Measurements from ENCODE around the gene NANOS3.
A peak's percentile ranks its signal among the peaks of the same experiment; 100 is the strongest.

Gene NANOS3

GRCh38 chr19:13861392-13861713 is 15.6 kb upstream of the NANOS3 start:
- no peak for DNase-seq
- in situ Hi-C loops (cut with MboI; ENCODE audit: low pct_unique_long_range_greater_than_20kb, low sequenced_read_pairs): loop anchor here (10.0 kb wide), 1 partner anchor 247 kb away; no protein-coding TSS in a partner anchor

GRCh38 chr19:13861714-13862531 is 15.0 kb upstream of the NANOS3 start:
- peak; percentile 92 for DNase-seq
- in situ Hi-C loops (cut with MboI; ENCODE audit: low pct_unique_long_range_greater_than_20kb, low sequenced_read_pairs): loop anchor here (10.0 kb wide), 1 partner anchor 247 kb away; no protein-coding TSS in a partner anchor

- DNase-seq: no peak
- in situ Hi-C loops (cut with MboI; ENCODE audit: low pct_unique_long_range_greater_than_20kb, low sequenced_read_pairs): loop anchor here (10.0 kb wide), 1 partner anchor 249 kb away; no protein-coding TSS in a partner anchor
Measured at GRCh38 chr19:13864046-13864666, 12.8 kb upstream of the NANOS3 start.

GRCh38 chr19:13864667-13865570 is 12.0 kb upstream of the NANOS3 start:
- DNase-seq: peak; percentile 22
- in situ Hi-C loops (cut with MboI; ENCODE audit: low pct_unique_long_range_greater_than_20kb, low sequenced_read_pairs): loop anchor here (10.0 kb wide), 1 partner anchor 250 kb away; no protein-coding TSS in a partner anchor

- peak; percentile 40 for DNase-seq
- in situ Hi-C loops (cut with MboI; ENCODE audit: low pct_unique_long_range_greater_than_20kb, low sequenced_read_pairs): loop anchor here (10.0 kb wide), 1 partner anchor 251 kb away; no protein-coding TSS in a partner anchor
Measured at GRCh38 chr19:13865571-13866462, 11.1 kb upstream of the NANOS3 start.

- in situ Hi-C loops (cut with MboI; ENCODE audit: low pct_unique_long_range_greater_than_20kb, low sequenced_read_pairs): loop anchor here (10.0 kb wide), 1 partner anchor 252 kb away; no protein-coding TSS in a partner anchor
Measured at GRCh38 chr19:13866463-13867046, 10.4 kb upstream of the NANOS3 start.

GRCh38 chr19:13868663-13869062 is 8.3 kb upstream of the NANOS3 start:
- in situ Hi-C loops (cut with MboI; ENCODE audit: low pct_unique_long_range_greater_than_20kb, low sequenced_read_pairs): loop anchor here (10.0 kb wide), 1 partner anchor 254 kb away; no protein-coding TSS in a partner anchor
- no peak for DNase-seq

More at GRCh38 chr19:13866463-13867046, 10.4 kb upstream of the NANOS3 start:
- no peak for DNase-seq

- in situ Hi-C loops (cut with MboI; ENCODE audit: low pct_unique_long_range_greater_than_20kb, low sequenced_read_pairs): loop anchor here (10.0 kb wide), 1 partner anchor 254 kb away; no protein-coding TSS in a partner anchor
- DNase-seq: no peak
Measured at GRCh38 chr19:13869281-13869680, 7.7 kb upstream of the NANOS3 start.

- no peak for DNase-seq
- in situ Hi-C loops (cut with MboI; ENCODE audit: low pct_unique_long_range_greater_than_20kb, low sequenced_read_pairs): no loop called here
Measured at GRCh38 chr19:13870873-13871272, 6.1 kb upstream of the NANOS3 start.

GRCh38 chr19:13872339-13872694 is 4.6 kb upstream of the NANOS3 start:
- no peak for DNase-seq
- in situ Hi-C loops (cut with MboI; ENCODE audit: low pct_unique_long_range_greater_than_20kb, low sequenced_read_pairs): no loop called here

- in situ Hi-C loops (cut with MboI; ENCODE audit: low pct_unique_long_range_greater_than_20kb, low sequenced_read_pairs): no loop called here
- DNase-seq: no peak
Measured at GRCh38 chr19:13872695-13873389, 4.1 kb upstream of the NANOS3 start.

- no peak for DNase-seq
- in situ Hi-C loops (cut with MboI; ENCODE audit: low pct_unique_long_range_greater_than_20kb, low sequenced_read_pairs): no loop called here
Measured at GRCh38 chr19:13873834-13874515, 3.0 kb upstream of the NANOS3 start.

GRCh38 chr19:13875824-13876223 is 1.1 kb upstream of the NANOS3 start:
- DNase-seq: no peak
- in situ Hi-C loops (cut with MboI; ENCODE audit: low pct_unique_long_range_greater_than_20kb, low sequenced_read_pairs): loop anchor here (25.0 kb wide), 1 partner anchor 186 kb away; the partner anchor contains the start of genes MISP3 and PALM3

- in situ Hi-C loops (cut with MboI; ENCODE audit: low pct_unique_long_range_greater_than_20kb, low sequenced_read_pairs): loop anchor here (25.0 kb wide), 1 partner anchor 185 kb away; the partner anchor contains the start of genes MISP3 and PALM3
- no peak for DNase-seq
Measured at GRCh38 chr19:13877303-13877702, 369 bp downstream of the NANOS3 start.

GRCh38 chr19:13880059-13881043 is 3.4 kb downstream of the NANOS3 start:
- in situ Hi-C loops (cut with MboI; ENCODE audit: low pct_unique_long_range_greater_than_20kb, low sequenced_read_pairs): loop anchor here (25.0 kb wide), 1 partner anchor 182 kb away; the partner anchor contains the start of genes MISP3 and PALM3
- peak; percentile 98 for DNase-seq
